Testis (tissue), 2 donors: ENCODE data around the gene BCAS3.

Experiments used
- CTCF ChIP-seq, 3 experiments: fragments of 450-650 bp in 2 of 3; fragments of 200-600 bp in 1 of 3; sonication (generic) in 1 of 3; IDR thresholded peaks; one replicate each; pipeline ENCODE4 v1.5.1; 2016 to 2019; ENCODE audit warnings: antibody characterized with exemption in 3 of 3, mild to moderate bottlenecking in 2 of 3, moderate library complexity in 1 of 3
- POLR2A ChIP-seq: fragments of 450-650 bp; IDR thresholded peaks from one replicate; pipeline ENCODE4 v1.6.1; 2017; ENCODE audit warnings: antibody characterized with exemption, mild to moderate bottlenecking, moderate library complexity

- TF ChIP-seq POLR2A (no peak), CTCF (IDR thresholded peaks at IDR 0.05) (no peak)
These were observed 712.8 kb downstream of the BCAS3 start for GRCh38 chr17:61390479-61390791.
